GM21529 (cell line): Measurements from ENCODE around the gene INPP5J.
"Not testable (repeated sequence)": the region's sequence is repeated elsewhere in the genome, so short reads cannot be mapped to it uniquely, and the experiment has no call there.

Experiments
- ATAC-seq: cut with Tn5 transposase; IDR thresholded peaks from one replicate; pipeline ENCODE4 v1.9.1; 2021; ENCODE audit not compliant: unreplicated experiment

The INPP5J gene

GRCh38 chr22:31144223-31144622 lies 21.5 kb downstream of the INPP5J start:
- ATAC-seq: no peak

GRCh38 chr22:31148488-31148887 lies 25.7 kb downstream of the INPP5J start:
- no peak for ATAC-seq

GRCh38 chr22:31148953-31149627 lies 26.3 kb downstream of the INPP5J start:
- ATAC-seq: no peak

- no peak for ATAC-seq
Observed at GRCh38 chr22:31150615-31151014, 27.8 kb downstream of the INPP5J start.

- ATAC-seq: no peak
Observed at GRCh38 chr22:31151872-31152271, 29.1 kb downstream of the INPP5J start.

GRCh38 chr22:31153357-31153756 lies 30.6 kb downstream of the INPP5J start:
- no peak for ATAC-seq

GRCh38 chr22:31154975-31155374 lies 32.2 kb downstream of the INPP5J start:
- ATAC-seq: no peak

- ATAC-seq: no peak
Observed at GRCh38 chr22:31155422-31155821, 32.7 kb downstream of the INPP5J start.

- peak; percentile 26 for ATAC-seq
Observed at GRCh38 chr22:31160328-31160978, 37.7 kb downstream of the INPP5J start.

- ATAC-seq: no peak
Observed at GRCh38 chr22:31161386-31161785, 38.6 kb downstream of the INPP5J start.

GRCh38 chr22:31162015-31162765 lies 39.4 kb downstream of the INPP5J start:
- no peak for ATAC-seq

GRCh38 chr22:31170971-31171370 lies 48.2 kb downstream of the INPP5J start:
- ATAC-seq: no peak

GRCh38 chr22:31171734-31172133 lies 49.0 kb downstream of the INPP5J start:
- not testable (repeated sequence) for ATAC-seq

- ATAC-seq: no peak
Observed at GRCh38 chr22:31173386-31174145, 50.8 kb downstream of the INPP5J start.

GRCh38 chr22:31176923-31177322 lies 54.2 kb downstream of the INPP5J start:
- no peak for ATAC-seq

GRCh38 chr22:31177420-31178162 lies 54.8 kb downstream of the INPP5J start:
- no peak for ATAC-seq

GRCh38 chr22:31178859-31179258 lies 56.1 kb downstream of the INPP5J start:
- no peak for ATAC-seq

GRCh38 chr22:31179345-31179744 lies 56.6 kb downstream of the INPP5J start:
- no peak for ATAC-seq

GRCh38 chr22:31184015-31184414 lies 61.2 kb downstream of the INPP5J start:
- no peak for ATAC-seq
